HG02759 (cell line): ENCODE measurements around the gene SBF2.

Source experiments
- ATAC-seq: cut with Tn5 transposase; IDR thresholded peaks from one replicate; pipeline ENCODE4 v1.9.1; 2021; ENCODE audit warnings: mild to moderate bottlenecking, moderate library complexity; ENCODE audit not compliant: unreplicated experiment

The SBF2 gene

GRCh38 chr11:10317776-10318526 is 23.9 kb upstream of the SBF2 start:
- peak; percentile 63 for ATAC-seq

- ATAC-seq: peak; percentile 23
Observed at GRCh38 chr11:10317151-10317755, 23.2 kb upstream of the SBF2 start.

GRCh38 chr11:10315083-10315482 is 21.1 kb upstream of the SBF2 start:
- no peak for ATAC-seq

- ATAC-seq: peak; percentile 79
Observed at GRCh38 chr11:10314199-10315072, 20.4 kb upstream of the SBF2 start.

GRCh38 chr11:10311802-10312201 is 17.8 kb upstream of the SBF2 start:
- no peak for ATAC-seq

GRCh38 chr11:10310301-10310841 is 16.4 kb upstream of the SBF2 start:
- no peak for ATAC-seq

GRCh38 chr11:10309163-10310093 is 15.4 kb upstream of the SBF2 start:
- ATAC-seq: no peak

- no peak for ATAC-seq
Observed at GRCh38 chr11:10308201-10308954, 14.4 kb upstream of the SBF2 start.

GRCh38 chr11:10307400-10308200 is 13.6 kb upstream of the SBF2 start:
- peak; percentile 79 for ATAC-seq

- ATAC-seq: no peak
Observed at GRCh38 chr11:10307022-10307399, 13.0 kb upstream of the SBF2 start.

- ATAC-seq: no peak
Observed at GRCh38 chr11:10305964-10306918, 12.2 kb upstream of the SBF2 start.

GRCh38 chr11:10305262-10305963 is 11.4 kb upstream of the SBF2 start:
- no peak for ATAC-seq

GRCh38 chr11:10304495-10305261 is 10.7 kb upstream of the SBF2 start, which contains the start of gene ADM:
Gene ADM, plus strand, starts transcription at chr11:10305073. Its CDS starts 628 bp downstream, at chr11:10305701.
- ATAC-seq: no peak

- no peak for ATAC-seq
Observed at GRCh38 chr11:10303558-10304363, 9.7 kb upstream of the SBF2 start.
